Peyer's patch (tissue), 4 donors: Measurements from ENCODE around the gene KLRC4. TPM values are rescaled to one million over a fixed set of nuclear protein-coding genes. Genes with fewer than 3 reads are reported as not detected.
A peak's percentile ranks its signal among the peaks of the same experiment; 100 is the strongest.
"Not testable (repeated sequence)": the region's sequence is repeated elsewhere in the genome, so short reads cannot be mapped to it uniquely, and the experiment has no call there.

Source experiments
- DNase-seq, 3 donors: peaks; one replicate each; pipeline ENCODE4 v3.0.0-alpha.2; 2017 to 2019
- H3K27ac ChIP-seq, 4 donors: fragments of 200-600 bp; sonication (generic); one replicate each; pipeline ENCODE4 v1.5.1; 2016 to 2019
- H3K27me3 ChIP-seq, 2 donors: fragments of 200-600 bp; sonication (generic); one replicate each; pipeline ENCODE4 v1.5.1; 2019
- H3K36me3 ChIP-seq, 3 donors: fragments of 200-600 bp; sonication (generic); one replicate each; pipeline ENCODE4 v1.5.1; 2016 to 2019
- H3K4me1 ChIP-seq, 4 donors: fragments of 200-600 bp; sonication (generic); one replicate each; pipeline ENCODE4 v1.5.1; 2016 to 2019
- H3K4me3 ChIP-seq, 4 donors: fragments of 200-600 bp; sonication (generic); 1 replicate in 3 of 4; 2 replicates in 1 of 4; pipeline ENCODE4 v1.5.1; 2016 to 2019; ENCODE audit warnings: mild to moderate bottlenecking in 1 of 4
- H3K9me3 ChIP-seq, 4 donors: fragments of 200-600 bp; sonication (generic); one replicate each; pipeline ENCODE4 v1.5.1; 2016 to 2019; ENCODE audit warnings: mild to moderate bottlenecking in 1 of 4
- CTCF ChIP-seq, 6 experiments: fragments of 450-650 bp in 4 of 6; fragments of 200-600 bp in 2 of 6; sonication (generic) in 1 of 6; IDR thresholded peaks; one replicate each; pipeline ENCODE4 v1.5.1; 2017 to 2019; ENCODE audit warnings: antibody characterized with exemption in 6 of 6, mild to moderate bottlenecking in 3 of 6, moderate library complexity in 1 of 6
- POLR2A ChIP-seq, 2 donors: fragments of 450-650 bp; IDR thresholded peaks; one replicate each; pipeline ENCODE4 v1.5.1; 2017; ENCODE audit warnings: antibody characterized with exemption in 2 of 2, mild to moderate bottlenecking in 2 of 2, moderate library complexity in 2 of 2
- total RNA-seq, 4 donors: library from RNA; depleted of rRNA; stranded (reverse); fragments of >200 nt; gene quantifications; one replicate each; pipeline ENCODE4 v1.1.0, GENCODE V29; 2016

Gene KLRC4
- total RNA-seq, 4 donors from 2014 or later, result 2.1 to 5.8 (median 5.6) TPM; not detected in 1

- H3K36me3 ChIP-seq, result no peaks in the 10 kb centered on the region
- no peaks in the 10 kb centered on the region for H3K27me3 ChIP-seq
- H3K4me3 ChIP-seq, result peak within 1 kb of the TSS in 1 of 4 donors; percentile 4
- H3K27ac ChIP-seq, result peak within 1 kb of the TSS in 2 of 4 donors; percentile 4 to 7
- TF ChIP-seq CTCF (IDR thresholded peaks at IDR 0.05) (no peak), POLR2A (IDR thresholded peaks at IDR 0.05) (no peak)
- DNase-seq, result no peak
- no peaks in the 10 kb centered on the region for H3K4me1 ChIP-seq
- no peaks in the 10 kb centered on the region for H3K9me3 ChIP-seq
Measured at GRCh38 chr12:10389904-10390303, 19.7 kb downstream of the KLRC4 start, which contains the start of gene KLRK1. KLRK1 (minus strand) TSS chr12:10390041; CDS start chr12:10388810, 1,231 bp downstream.

- Histone ChIP-seq H3K27ac (peak overlapping the region in 2 of 4 donors; percentile 4 to 7), H3K27me3 (no peaks in the 10 kb centered on the region), H3K4me3 (peak overlapping the region in 1 of 4 donors; percentile 4), H3K4me1 (no peaks in the 10 kb centered on the region), H3K36me3 (no peaks in the 10 kb centered on the region), H3K9me3 (no peaks in the 10 kb centered on the region)
- no peak for DNase-seq
- TF ChIP-seq CTCF (IDR thresholded peaks at IDR 0.05) (no peak), POLR2A (IDR thresholded peaks at IDR 0.05) (no peak)
Measured at GRCh38 chr12:10388624-10389413, 20.7 kb downstream of the KLRC4 start.

DNA sequence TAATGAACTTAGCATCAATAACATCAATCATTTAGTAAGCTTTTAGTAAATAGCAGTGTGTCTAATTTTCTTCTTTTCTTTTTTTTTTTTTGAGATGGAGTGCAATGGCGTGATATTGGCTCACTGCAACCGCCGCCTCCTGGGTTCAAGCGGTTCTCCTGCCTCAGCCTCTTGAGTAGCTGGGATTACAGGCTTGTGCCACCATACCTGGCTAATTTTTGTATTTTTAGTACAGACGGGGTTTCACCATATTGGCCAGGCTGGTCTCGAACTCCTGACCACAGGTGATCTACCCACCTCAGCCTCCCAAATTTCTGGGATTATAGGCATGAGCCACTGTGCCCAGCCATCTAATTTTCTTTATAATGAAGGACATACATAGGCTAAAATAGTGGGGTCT lies 22.1 kb downstream of the KLRC4 start:
- H3K27me3 ChIP-seq, H3K9me3 ChIP-seq, H3K36me3 ChIP-seq, DNase-seq, H3K4me1 ChIP-seq: not testable (repeated sequence)
- H3K27ac ChIP-seq, result peak overlapping the region in 3 of 4 donors; percentile 1 to 15 (median 4)
- H3K4me3 ChIP-seq, result peak overlapping the region in 2 of 4 donors; percentile 8 to 15

GRCh38 chr12:10386857-10387256 lies 22.7 kb downstream of the KLRC4 start:
- no peaks in the 10 kb centered on the region for H3K9me3 ChIP-seq
- no peaks in the 10 kb centered on the region for H3K36me3 ChIP-seq
- no peak overlapping the region for H3K4me3 ChIP-seq
- H3K27ac ChIP-seq, result peak overlapping the region in 1 of 4 donors; percentile 4
- no peaks in the 10 kb centered on the region for H3K4me1 ChIP-seq
- no peaks in the 10 kb centered on the region for H3K27me3 ChIP-seq
- no peak for TF ChIP-seq POLR2A (IDR thresholded peaks at IDR 0.05)
- TF ChIP-seq CTCF (IDR thresholded peaks at IDR 0.05), result no peak
- DNase-seq, result no peak

DNA sequence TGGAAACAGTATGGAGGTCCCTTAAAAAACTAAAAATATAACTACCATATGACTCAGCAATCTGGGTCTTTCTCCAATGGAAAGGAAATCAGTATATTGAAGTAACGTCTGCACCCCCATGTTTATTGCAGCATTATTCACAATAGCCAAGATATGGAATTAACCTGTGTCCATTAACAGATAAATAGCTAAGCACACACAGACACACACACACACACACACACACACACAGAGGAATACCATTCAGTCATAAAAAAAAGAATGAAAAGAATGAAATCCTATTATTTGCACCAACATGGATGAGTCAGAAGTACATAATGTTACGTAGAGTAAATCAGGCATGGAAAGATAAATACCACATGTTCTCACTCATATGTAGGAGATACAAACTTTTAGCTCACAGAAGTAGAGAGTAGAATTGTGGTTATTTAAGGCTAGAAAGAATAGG lies 24.4 kb downstream of the KLRC4 start:
- H3K27ac ChIP-seq, result peak overlapping the region in 1 of 4 donors; percentile 0
- no peaks in the 10 kb centered on the region for H3K27me3 ChIP-seq
- no peaks in the 10 kb centered on the region for H3K9me3 ChIP-seq
- no peaks in the 10 kb centered on the region for H3K36me3 ChIP-seq
- no peaks in the 10 kb centered on the region for H3K4me1 ChIP-seq
- no peak overlapping the region for H3K4me3 ChIP-seq
- DNase-seq, result no peak
- TF ChIP-seq CTCF (IDR thresholded peaks at IDR 0.05) (no peak), POLR2A (IDR thresholded peaks at IDR 0.05) (no peak)

- DNase-seq, result no peak
- TF ChIP-seq POLR2A (IDR thresholded peaks at IDR 0.05) (no peak), CTCF (IDR thresholded peaks at IDR 0.05) (no peak)
Measured at GRCh38 chr12:10384191-10384590, 25.4 kb downstream of the KLRC4 start.

More at GRCh38 chr12:10384191-10384590, 25.4 kb downstream of the KLRC4 start:
- Histone ChIP-seq H3K9me3 (no peaks in the 10 kb centered on the region), H3K27ac (no peak overlapping the region), H3K4me1 (no peaks in the 10 kb centered on the region), H3K4me3 (no peak overlapping the region), H3K27me3 (no peaks in the 10 kb centered on the region), H3K36me3 (no peaks in the 10 kb centered on the region)
